GM12873 (cell line): ENCODE measurements around the gene CAP2.

Source experiments
- TF ChIP-seq, protein P1 (sequence below): IDR thresholded peaks from 2 replicates; pipeline ENCODE4 v1.5.1; 2012; ENCODE audit warnings: low read depth, mild to moderate bottlenecking, moderate library complexity, low read length, control low read depth; ENCODE audit not compliant: insufficient read depth; ENCODE audit errors: missing control alignments

The CAP2 gene

DNA sequence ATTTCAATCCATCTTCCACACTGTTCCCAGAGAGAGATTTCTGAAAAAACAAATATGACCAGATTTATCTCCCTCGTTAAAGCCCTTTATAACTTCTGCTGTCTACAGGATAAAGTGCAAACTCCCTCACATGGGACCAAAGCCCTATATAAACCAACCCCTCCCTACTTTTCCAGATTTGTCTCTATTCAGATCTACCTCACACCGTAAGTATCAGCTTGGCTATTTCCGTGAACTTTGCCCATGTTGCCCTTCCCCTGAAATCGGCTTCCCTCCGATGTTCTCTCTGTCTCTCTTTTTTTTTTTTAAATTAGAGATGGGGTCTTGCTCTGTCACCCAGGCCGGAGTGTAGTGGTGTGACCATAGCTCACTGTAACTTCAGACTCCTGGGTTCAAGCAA, 194.6 kb downstream of the CAP2 start:
- TF ChIP-seq, protein P1, sequence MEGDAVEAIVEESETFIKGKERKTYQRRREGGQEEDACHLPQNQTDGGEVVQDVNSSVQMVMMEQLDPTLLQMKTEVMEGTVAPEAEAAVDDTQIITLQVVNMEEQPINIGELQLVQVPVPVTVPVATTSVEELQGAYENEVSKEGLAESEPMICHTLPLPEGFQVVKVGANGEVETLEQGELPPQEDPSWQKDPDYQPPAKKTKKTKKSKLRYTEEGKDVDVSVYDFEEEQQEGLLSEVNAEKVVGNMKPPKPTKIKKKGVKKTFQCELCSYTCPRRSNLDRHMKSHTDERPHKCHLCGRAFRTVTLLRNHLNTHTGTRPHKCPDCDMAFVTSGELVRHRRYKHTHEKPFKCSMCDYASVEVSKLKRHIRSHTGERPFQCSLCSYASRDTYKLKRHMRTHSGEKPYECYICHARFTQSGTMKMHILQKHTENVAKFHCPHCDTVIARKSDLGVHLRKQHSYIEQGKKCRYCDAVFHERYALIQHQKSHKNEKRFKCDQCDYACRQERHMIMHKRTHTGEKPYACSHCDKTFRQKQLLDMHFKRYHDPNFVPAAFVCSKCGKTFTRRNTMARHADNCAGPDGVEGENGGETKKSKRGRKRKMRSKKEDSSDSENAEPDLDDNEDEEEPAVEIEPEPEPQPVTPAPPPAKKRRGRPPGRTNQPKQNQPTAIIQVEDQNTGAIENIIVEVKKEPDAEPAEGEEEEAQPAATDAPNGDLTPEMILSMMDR = no peak

DNA sequence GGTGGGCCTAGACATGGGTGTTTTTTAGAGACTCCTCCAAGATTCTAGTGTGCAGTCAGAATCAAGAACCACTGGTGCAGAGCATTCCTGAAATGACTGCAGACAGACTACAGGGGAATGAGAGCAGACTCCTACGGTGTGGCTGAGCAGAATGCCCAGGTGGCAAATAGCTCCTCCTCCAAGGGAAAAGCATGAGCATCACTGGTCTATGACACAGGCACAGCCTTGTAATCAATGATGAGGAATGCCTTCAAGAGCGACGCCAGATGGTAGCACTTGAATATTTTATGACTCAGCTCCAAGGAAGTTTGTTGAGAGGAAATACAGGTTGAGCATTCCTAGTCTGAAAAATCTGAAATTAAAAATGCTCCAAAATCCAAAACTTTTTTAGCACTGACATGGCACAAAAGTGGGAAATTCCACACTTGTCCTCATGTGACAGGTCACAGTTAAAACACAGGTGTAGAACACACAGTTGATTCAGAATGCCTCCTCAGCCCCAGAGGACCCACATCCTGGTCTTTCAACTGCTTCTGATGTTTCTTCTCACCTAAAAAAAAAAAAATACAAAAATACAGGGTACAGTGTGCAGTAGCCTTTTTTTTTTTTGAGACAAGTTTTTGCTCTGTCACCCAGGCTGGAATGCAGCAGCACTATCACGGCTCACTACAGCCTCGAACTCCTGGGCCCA, 196.2 kb downstream of the CAP2 start:
- TF ChIP-seq, protein P1 = no peak

GRCh38 chr6:17591287-17591686, 197.9 kb downstream of the CAP2 start:
- TF ChIP-seq, protein P1 = no peak

DNA sequence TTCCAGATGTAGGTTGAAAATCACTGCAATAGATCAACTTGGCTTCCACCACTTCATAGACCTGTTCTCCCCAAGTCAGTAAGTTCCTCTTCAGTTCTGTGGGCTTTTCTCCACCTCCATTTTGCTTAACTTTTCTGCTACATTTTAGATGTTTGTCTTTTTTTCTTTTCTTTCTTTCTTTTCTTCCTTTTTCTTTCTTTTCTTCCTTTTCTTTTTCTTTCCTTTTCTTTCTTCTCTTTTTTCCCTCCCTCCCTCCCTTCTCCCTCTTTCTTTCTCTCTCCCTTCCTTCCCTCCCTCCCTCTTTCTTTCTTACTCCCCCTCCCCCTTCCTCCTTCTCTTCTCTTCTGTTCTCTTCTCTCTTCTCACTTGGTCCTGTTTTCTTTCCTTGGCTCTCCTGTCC, 199.9 kb downstream of the CAP2 start:
- TF ChIP-seq, protein P1 = no peak

GRCh38 chr6:17596085-17596484, 202.7 kb downstream of the CAP2 start:
- TF ChIP-seq, protein P1 = no peak

GRCh38 chr6:17599877-17600526, 206.6 kb downstream of the CAP2 start, which contains the start of gene FAM8A1:
TSS of gene FAM8A1 (plus strand) at chr6:17600302. CDS start at chr6:17600410, 108 bp downstream.
- TF ChIP-seq, protein P1 = peak; percentile 52

GRCh38 chr6:17600527-17601385, 207.4 kb downstream of the CAP2 start:
- TF ChIP-seq, protein P1 = no peak
